Esophagus muscularis mucosa (tissue), 4 donors: ENCODE results near the gene SHROOM2. TPM values are rescaled to one million over a fixed set of nuclear protein-coding genes. Genes with fewer than 3 reads are reported as not detected.

Experiments used
- DNase-seq: peaks from one replicate; pipeline ENCODE4 v3.0.0-alpha.2; 2017; ENCODE audit errors: extremely low spot score
- H3K27ac ChIP-seq, 4 donors: fragments of 200-600 bp; sonication (generic); replicated peaks in 1 of 4; 1 replicate in 3 of 4; 2 replicates in 1 of 4; pipeline ENCODE4 v1.5.1; 2016 to 2019; ENCODE audit warnings: mild to moderate bottlenecking in 1 of 4
- H3K27me3 ChIP-seq, 4 donors: fragments of 200-600 bp; sonication (generic); one replicate each; pipeline versions ENCODE4 v1.5.1 to v1.6.0; 2016 to 2019
- H3K36me3 ChIP-seq, 4 donors: fragments of 200-600 bp; sonication (generic); one replicate each; pipeline ENCODE4 v1.5.1; 2016 to 2019
- H3K4me1 ChIP-seq, 4 donors: fragments of 200-600 bp; sonication (generic); one replicate each; pipeline ENCODE4 v1.5.1; 2016 to 2019
- H3K4me3 ChIP-seq, 4 donors: fragments of 200-600 bp; sonication (generic); 1 replicate in 2 of 4; 2 replicates in 2 of 4; pipeline ENCODE4 v1.5.1; 2016 to 2019; ENCODE audit warnings: mild to moderate bottlenecking in 4 of 4, moderate library complexity in 1 of 4
- H3K9me3 ChIP-seq, 4 donors: fragments of 200-600 bp; sonication (generic); 1 replicate in 3 of 4; 2 replicates in 1 of 4; pipeline ENCODE4 v1.5.1; 2016 to 2019
- EP300 ChIP-seq: sonication (generic); formaldehyde crosslinking; IDR thresholded peaks from one replicate; pipeline ENCODE4 v1.6.1; 2017; ENCODE audit warnings: antibody characterized with exemption
- POLR2A ChIP-seq: fragments of 450-650 bp; IDR thresholded peaks from one replicate; pipeline ENCODE4 v1.6.1; 2017; ENCODE audit warnings: antibody characterized with exemption, moderate library complexity, mild to moderate bottlenecking, low read depth
- POLR2AphosphoS5 ChIP-seq, 2 donors: sonication (generic); formaldehyde crosslinking; IDR thresholded peaks; one replicate each; pipeline ENCODE4 v1.6.1; 2017; ENCODE audit warnings: antibody characterized with exemption in 2 of 2
- WGBS: methylation state at CpG from one replicate; pipeline ENCODE4 v1.1.5; 2018; 5-methylcytosine and 5-hydroxymethylcytosine counted together
- intact Hi-C: fragments of 100-400 bp; cut with DNase I; formaldehyde crosslinking; loops from one replicate; pipeline ENCODE4 v1.15.1; 2023
- total RNA-seq, 4 donors: library from RNA; depleted of rRNA; stranded (reverse); fragments of >200 nt; gene quantifications; one replicate each; pipeline versions ENCODE4 v1.1.0 to v1.2.1, GENCODE V29; 2016
- TF ChIP-seq, protein P1 (sequence below), 3 experiments: fragments of 200-600 bp in 2 of 3; fragments of 450-650 bp in 1 of 3; sonication (generic) in 2 of 3; IDR thresholded peaks; one replicate each; pipeline ENCODE4 v1.5.1; 2017 to 2019; ENCODE audit warnings: antibody characterized with exemption in 3 of 3, mild to moderate bottlenecking in 2 of 3, moderate library complexity in 1 of 3

The SHROOM2 gene
- total RNA-seq, 4 donors from 2014 or later, result 0.42 to 2.7 (median 1.4) TPM

DNA sequence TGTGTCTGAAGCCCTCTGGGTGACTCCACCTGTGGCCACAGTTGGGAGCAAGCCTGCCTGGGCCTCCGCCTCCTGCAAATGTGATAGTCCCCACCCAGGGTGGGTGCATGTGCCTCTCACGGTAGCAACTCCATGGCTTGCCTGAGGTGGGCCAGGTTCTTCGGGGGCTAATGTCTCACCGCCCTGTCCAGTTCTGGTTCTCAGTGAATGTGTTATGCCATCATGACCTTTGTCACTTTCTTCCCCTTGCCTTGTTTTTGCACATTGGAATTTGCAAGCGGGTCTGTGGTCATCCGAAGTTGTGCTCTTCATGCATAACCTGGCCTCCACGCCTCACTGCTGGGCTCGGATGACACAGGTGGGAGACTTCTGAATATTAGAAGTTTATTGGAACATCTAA lies 39.7 kb downstream of the SHROOM2 start:
- TF ChIP-seq POLR2A, result no peak
- no peaks in the 10 kb centered on the region for H3K27me3 ChIP-seq
- H3K4me1 ChIP-seq, result no peaks in the 10 kb centered on the region
- WGBS, result 94% methylated on average over 8 of the region's 8 CpGs
- intact Hi-C loops, result no loop called here
- no peaks in the 10 kb centered on the region for H3K9me3 ChIP-seq
- no peak overlapping the region for H3K4me3 ChIP-seq
- no peaks in the 10 kb centered on the region for H3K36me3 ChIP-seq
- no peak for DNase-seq
- no peak overlapping the region for H3K27ac ChIP-seq

DNA sequence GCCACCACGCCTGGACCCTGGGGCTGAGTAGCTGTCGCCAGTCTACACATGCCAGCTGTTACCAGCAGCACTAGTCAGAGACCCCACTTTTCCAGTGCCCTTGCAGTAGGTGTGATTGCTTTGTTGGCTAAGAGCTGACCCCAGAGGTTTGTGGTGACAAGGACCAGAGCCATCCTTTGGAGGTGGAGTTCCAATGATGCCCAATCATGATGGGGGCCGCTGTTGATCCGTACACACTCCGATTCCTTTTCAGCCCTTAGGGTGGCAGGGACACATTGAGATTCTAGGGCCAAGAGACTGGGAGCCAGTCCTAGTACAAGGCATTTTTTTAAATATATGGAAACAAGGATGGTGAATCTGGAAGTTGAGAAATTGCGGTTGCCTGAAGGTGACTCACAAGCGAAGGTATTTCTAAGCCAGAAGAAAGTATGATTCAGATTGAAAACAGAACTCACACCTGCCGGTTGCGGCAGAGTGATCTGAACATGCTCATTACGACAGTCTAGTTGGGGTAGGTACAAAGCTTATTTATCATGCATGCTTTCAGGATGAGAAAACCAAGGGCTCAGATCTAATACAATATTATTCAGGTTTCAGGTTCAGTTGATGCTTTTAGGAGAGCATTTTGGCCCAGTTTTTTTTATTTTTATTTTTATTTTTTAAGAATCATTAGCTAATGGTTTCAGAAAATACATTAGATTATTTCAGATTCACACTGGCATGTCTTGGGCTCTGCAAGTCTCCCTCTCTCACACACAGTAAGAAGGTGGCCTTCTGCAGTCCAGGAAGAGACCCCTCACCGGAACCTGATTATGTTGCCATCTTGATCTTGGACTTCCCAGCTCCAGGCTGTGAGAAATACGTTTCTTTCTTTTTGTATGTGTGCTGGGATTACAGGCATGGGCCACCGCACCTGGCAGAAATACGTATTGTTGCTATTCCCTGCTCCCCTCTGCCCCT lies 43.4 kb downstream of the SHROOM2 start:
- intact Hi-C loops, result no loop called here

DNA sequence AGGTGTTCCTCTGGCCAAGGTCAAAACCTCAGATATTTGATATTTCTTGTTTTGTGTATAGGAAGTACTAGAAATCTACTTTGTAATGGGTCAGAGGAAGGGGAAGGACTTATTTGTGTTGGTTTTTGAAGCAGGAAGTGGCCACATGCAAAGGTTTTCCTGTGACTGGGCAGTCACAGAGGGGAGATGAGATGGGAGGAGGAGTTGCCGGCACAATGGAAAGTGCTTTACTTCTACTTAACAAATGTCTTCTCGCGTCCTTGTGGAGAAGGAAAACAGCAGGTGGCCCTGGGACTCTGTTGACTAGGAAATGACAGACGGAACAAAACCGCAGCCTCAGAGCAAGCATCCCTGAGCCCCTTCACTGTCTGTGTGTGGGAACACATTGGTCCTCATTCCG lies 46.6 kb downstream of the SHROOM2 start:
- peaks cover 0 to 4% (median 0%) of the 10 kb centered on the region in 4 donors for H3K4me1 ChIP-seq
- no peaks in the 10 kb centered on the region for H3K9me3 ChIP-seq
- 71% methylated on average over 6 of the region's 6 CpGs for WGBS
- no peak overlapping the region for H3K4me3 ChIP-seq
- intact Hi-C loops, result no loop called here
- H3K27me3 ChIP-seq, result no peaks in the 10 kb centered on the region
- no peak overlapping the region for H3K27ac ChIP-seq
- TF ChIP-seq, protein P1, sequence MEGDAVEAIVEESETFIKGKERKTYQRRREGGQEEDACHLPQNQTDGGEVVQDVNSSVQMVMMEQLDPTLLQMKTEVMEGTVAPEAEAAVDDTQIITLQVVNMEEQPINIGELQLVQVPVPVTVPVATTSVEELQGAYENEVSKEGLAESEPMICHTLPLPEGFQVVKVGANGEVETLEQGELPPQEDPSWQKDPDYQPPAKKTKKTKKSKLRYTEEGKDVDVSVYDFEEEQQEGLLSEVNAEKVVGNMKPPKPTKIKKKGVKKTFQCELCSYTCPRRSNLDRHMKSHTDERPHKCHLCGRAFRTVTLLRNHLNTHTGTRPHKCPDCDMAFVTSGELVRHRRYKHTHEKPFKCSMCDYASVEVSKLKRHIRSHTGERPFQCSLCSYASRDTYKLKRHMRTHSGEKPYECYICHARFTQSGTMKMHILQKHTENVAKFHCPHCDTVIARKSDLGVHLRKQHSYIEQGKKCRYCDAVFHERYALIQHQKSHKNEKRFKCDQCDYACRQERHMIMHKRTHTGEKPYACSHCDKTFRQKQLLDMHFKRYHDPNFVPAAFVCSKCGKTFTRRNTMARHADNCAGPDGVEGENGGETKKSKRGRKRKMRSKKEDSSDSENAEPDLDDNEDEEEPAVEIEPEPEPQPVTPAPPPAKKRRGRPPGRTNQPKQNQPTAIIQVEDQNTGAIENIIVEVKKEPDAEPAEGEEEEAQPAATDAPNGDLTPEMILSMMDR (IDR thresholded peaks at IDR 0.05), result no peak
- TF ChIP-seq POLR2A (no peak), EP300 (no peak), POLR2AphosphoS5 (IDR thresholded peaks at IDR 0.05) (no peak)
- DNase-seq, result no peak
- no peaks in the 10 kb centered on the region for H3K36me3 ChIP-seq

More for the DNA sequence above, 43.4 kb downstream of the SHROOM2 start:
- no peak for TF ChIP-seq EP300
- TF ChIP-seq POLR2AphosphoS5 (IDR thresholded peaks at IDR 0.05), result no peak
- TF ChIP-seq, protein P1 (IDR thresholded peaks at IDR 0.05), result no peak
- TF ChIP-seq POLR2A, result no peak
- Histone ChIP-seq H3K9me3 (no peaks in the 10 kb centered on the region), H3K4me1 (no peaks in the 10 kb centered on the region), H3K4me3 (no peak overlapping the region), H3K27ac (no peak overlapping the region), H3K27me3 (no peaks in the 10 kb centered on the region), H3K36me3 (no peaks in the 10 kb centered on the region)
- WGBS, result 86% methylated on average over 14 of the region's 14 CpGs
- DNase-seq, result no peak

DNA sequence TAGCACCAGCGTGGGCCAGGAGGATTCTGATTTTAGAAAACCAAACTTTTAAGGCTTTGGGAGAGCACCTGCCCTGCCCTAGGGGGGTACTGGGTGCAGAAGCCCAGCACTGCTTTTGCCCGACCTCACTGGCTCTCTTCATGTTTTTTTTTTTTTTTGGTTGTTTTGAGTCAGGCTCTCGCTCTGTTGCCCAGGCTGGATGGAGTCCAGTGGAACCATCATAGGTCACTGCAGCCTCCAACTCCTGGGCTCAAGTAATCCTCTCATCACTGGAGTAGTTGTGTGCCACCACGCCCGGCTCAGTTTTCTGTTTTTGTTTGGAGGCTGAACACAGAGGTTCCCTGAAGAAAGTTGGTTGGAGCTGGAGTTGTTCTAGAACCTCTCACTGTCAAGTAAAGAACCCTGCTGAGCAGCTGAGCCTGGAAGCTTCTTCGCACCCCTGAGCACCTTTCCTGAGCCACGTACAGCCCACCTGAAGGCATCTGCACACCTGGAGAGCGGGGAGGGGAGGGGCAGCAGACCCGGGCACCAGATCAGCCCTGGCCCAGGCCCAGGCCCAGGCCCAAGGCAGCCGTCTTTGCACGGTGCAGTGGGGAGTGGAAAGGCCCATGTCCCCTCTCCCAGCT lies 49.5 kb downstream of the SHROOM2 start:
- H3K36me3 ChIP-seq, result no peaks in the 10 kb centered on the region
- no peaks in the 10 kb centered on the region for H3K27me3 ChIP-seq
- no peak overlapping the region for H3K4me3 ChIP-seq
- H3K27ac ChIP-seq, result no peak overlapping the region
- no peak for DNase-seq
- peaks cover 0 to 4% (median 0%) of the 10 kb centered on the region in 4 donors for H3K4me1 ChIP-seq
- TF ChIP-seq POLR2A (no peak), EP300 (no peak), POLR2AphosphoS5 (IDR thresholded peaks at IDR 0.05) (no peak)
- TF ChIP-seq, protein P1 (IDR thresholded peaks at IDR 0.05), result no peak
- H3K9me3 ChIP-seq, result no peaks in the 10 kb centered on the region
- intact Hi-C loops, result no loop called here
- 77% methylated on average over 8 of the region's 11 CpGs for WGBS

DNA sequence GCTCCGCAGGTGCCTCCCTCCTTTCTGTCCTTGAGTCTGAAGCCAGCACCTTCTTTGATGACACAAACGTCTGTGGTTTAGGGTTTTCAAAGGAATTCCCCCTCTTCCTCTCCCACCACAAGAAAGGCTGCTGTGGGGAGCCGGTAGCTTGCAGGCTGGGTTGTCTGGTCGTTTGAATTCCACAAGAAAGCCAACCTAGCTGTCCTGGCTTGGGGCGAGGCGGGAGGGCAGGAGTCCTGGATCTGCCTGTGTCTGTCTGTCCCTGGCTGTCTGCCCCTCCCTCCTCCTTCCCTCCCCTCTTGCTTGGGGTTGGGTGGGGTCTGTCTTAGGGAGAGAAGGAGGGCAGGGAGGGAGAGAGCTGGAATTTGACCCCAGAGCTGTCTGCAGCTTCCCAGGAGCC lies 56.3 kb downstream of the SHROOM2 start:
- intact Hi-C loops, result no loop called here
- DNase-seq, result no peak
- TF ChIP-seq POLR2AphosphoS5 (IDR thresholded peaks at IDR 0.05) (no peak), EP300 (no peak), POLR2A (no peak)
- TF ChIP-seq, protein P1 (IDR thresholded peaks at IDR 0.05), result no peak
- Histone ChIP-seq H3K4me3 (no peak overlapping the region), H3K4me1 (no peaks in the 10 kb centered on the region), H3K27me3 (no peaks in the 10 kb centered on the region), H3K27ac (no peak overlapping the region), H3K36me3 (no peaks in the 10 kb centered on the region), H3K9me3 (no peaks in the 10 kb centered on the region)
- 60% methylated on average over 6 of the region's 6 CpGs for WGBS
